ENCODE measurements around the gene SMU1. TPM values are rescaled to one million over a fixed set of nuclear protein-coding genes. Genes with fewer than 3 reads are reported as not detected.

The SMU1 gene
- total RNA-seq, 2 experiments from 2014 or later, result 22.0 to 27.9 TPM

DNA sequence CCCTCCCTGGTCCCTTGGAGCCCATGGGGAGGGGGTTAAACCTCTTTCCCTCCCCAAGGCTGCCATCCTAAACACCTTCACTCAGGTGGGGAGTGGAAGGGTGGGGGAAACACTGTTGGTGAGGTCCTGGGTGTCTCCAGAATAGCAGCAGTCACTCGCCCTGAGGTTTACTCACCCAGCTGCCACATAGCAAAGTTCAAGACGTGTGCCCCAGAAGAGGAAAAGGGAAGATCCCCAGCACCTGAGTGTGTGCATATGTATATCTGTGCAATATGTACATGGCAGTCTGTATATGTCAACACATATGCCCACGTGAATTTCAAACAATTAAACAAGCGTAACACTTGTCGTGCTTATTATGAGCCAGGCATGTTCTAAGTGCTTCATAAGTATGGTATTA, 31.3 kb upstream of the SMU1 start:
- H3K4me1 ChIP-seq (ENCODE audit: insufficient read depth, low read length, poor library complexity, severe bottlenecking), result peaks cover 16% of the 10 kb centered on the region
- H4K20me1 ChIP-seq (ENCODE audit: insufficient read depth, low read length), result no peaks in the 10 kb centered on the region
- no peak overlapping the region for H3K4me2 ChIP-seq (ENCODE audit: low read length)
- H3K9me2 ChIP-seq (ENCODE audit: insufficient read depth, low read length), result no peaks in the 10 kb centered on the region
- CTCF ChIA-PET (ENCODE audit: unreplicated experiment), result no interaction called here
- H3K4me3 ChIP-seq (ENCODE audit: low read depth, low read length, poor library complexity, severe bottlenecking), result no peak overlapping the region
- H3K27ac ChIP-seq (ENCODE audit: low read depth, low read length, poor library complexity, severe bottlenecking), result no peak overlapping the region
- POLR2A ChIA-PET, result interaction anchor here (0.6 kb wide), 1 partner anchor 354 kb away, joined by 7 read pairs; no protein-coding TSS in a partner anchor
- H3K9me3 ChIP-seq (ENCODE audit: low read length), result no peaks in the 10 kb centered on the region
- intact Hi-C loops (cut with micrococcal nuclease; ENCODE audit: unreplicated experiment), result no loop called here
- no peaks in the 10 kb centered on the region for H3K79me2 ChIP-seq (ENCODE audit: insufficient read depth, low read depth, low read length)
- no peak for TF ChIP-seq EZH2phosphoT487 (IDR thresholded peaks at IDR 0.05; ENCODE audit: borderline replicate concordance, low read depth, low read length)
- TF ChIP-seq, protein P1, sequence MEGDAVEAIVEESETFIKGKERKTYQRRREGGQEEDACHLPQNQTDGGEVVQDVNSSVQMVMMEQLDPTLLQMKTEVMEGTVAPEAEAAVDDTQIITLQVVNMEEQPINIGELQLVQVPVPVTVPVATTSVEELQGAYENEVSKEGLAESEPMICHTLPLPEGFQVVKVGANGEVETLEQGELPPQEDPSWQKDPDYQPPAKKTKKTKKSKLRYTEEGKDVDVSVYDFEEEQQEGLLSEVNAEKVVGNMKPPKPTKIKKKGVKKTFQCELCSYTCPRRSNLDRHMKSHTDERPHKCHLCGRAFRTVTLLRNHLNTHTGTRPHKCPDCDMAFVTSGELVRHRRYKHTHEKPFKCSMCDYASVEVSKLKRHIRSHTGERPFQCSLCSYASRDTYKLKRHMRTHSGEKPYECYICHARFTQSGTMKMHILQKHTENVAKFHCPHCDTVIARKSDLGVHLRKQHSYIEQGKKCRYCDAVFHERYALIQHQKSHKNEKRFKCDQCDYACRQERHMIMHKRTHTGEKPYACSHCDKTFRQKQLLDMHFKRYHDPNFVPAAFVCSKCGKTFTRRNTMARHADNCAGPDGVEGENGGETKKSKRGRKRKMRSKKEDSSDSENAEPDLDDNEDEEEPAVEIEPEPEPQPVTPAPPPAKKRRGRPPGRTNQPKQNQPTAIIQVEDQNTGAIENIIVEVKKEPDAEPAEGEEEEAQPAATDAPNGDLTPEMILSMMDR (conservative IDR thresholded peaks at IDR 0.05; ENCODE audit: low read length), result no peak
- DNase-seq (ENCODE audit: low spot score), result no peak
- H2AFZ ChIP-seq (ENCODE audit: low read length), result no peak overlapping the region
- no TSS peak for BruUV-seq (replicated peaks)
- peaks cover 1% of the 10 kb centered on the region; the same call in 1 of the 2 replicates for H3K36me3 ChIP-seq (ENCODE audit: insufficient read depth, low read length)

- POLR2A ChIA-PET, result interaction anchor here (0.6 kb wide), 1 partner anchor 354 kb away, joined by 7 read pairs; no protein-coding TSS in a partner anchor
- no peak overlapping the region for H2AFZ ChIP-seq (ENCODE audit: low read length)
- H3K4me1 ChIP-seq (ENCODE audit: insufficient read depth, low read length, poor library complexity, severe bottlenecking), result peaks cover 16% of the 10 kb centered on the region
- H3K9me2 ChIP-seq (ENCODE audit: insufficient read depth, low read length), result no peaks in the 10 kb centered on the region
- H3K36me3 ChIP-seq (ENCODE audit: insufficient read depth, low read length), result no peaks in the 10 kb centered on the region
- intact Hi-C loops (cut with micrococcal nuclease; ENCODE audit: unreplicated experiment), result no loop called here
- no peak overlapping the region for H3K4me2 ChIP-seq (ENCODE audit: low read length)
- CTCF ChIA-PET (ENCODE audit: unreplicated experiment), result no interaction called here
- H4K20me1 ChIP-seq (ENCODE audit: insufficient read depth, low read length), result no peaks in the 10 kb centered on the region
- no peak overlapping the region for H3K27ac ChIP-seq (ENCODE audit: low read depth, low read length, poor library complexity, severe bottlenecking)
- no peak overlapping the region for H3K4me3 ChIP-seq (ENCODE audit: low read depth, low read length, poor library complexity, severe bottlenecking)
- TF ChIP-seq, protein P1 (conservative IDR thresholded peaks at IDR 0.05; ENCODE audit: low read length), result no peak
- no peak for TF ChIP-seq EZH2phosphoT487 (IDR thresholded peaks at IDR 0.05; ENCODE audit: borderline replicate concordance, low read depth, low read length)
- H3K9me3 ChIP-seq (ENCODE audit: low read length), result no peaks in the 10 kb centered on the region
- no peaks in the 10 kb centered on the region for H3K79me2 ChIP-seq (ENCODE audit: insufficient read depth, low read depth, low read length)
- no TSS peak for BruUV-seq (replicated peaks)
- DNase-seq (ENCODE audit: low spot score), result no peak
Measured at GRCh38 chr9:33106827-33107621, 30.6 kb upstream of the SMU1 start.

- POLR2A ChIA-PET, result no interaction called here
Measured at GRCh38 chr9:33106372-33106771, 29.9 kb upstream of the SMU1 start.

More at GRCh38 chr9:33106372-33106771, 29.9 kb upstream of the SMU1 start:
- no peaks in the 10 kb centered on the region for H3K9me3 ChIP-seq (ENCODE audit: low read length)
- intact Hi-C loops (cut with micrococcal nuclease; ENCODE audit: unreplicated experiment), result no loop called here
- no peak overlapping the region for H3K27ac ChIP-seq (ENCODE audit: low read depth, low read length, poor library complexity, severe bottlenecking)
- H3K79me2 ChIP-seq (ENCODE audit: insufficient read depth, low read depth, low read length), result no peaks in the 10 kb centered on the region
- H3K4me3 ChIP-seq (ENCODE audit: low read depth, low read length, poor library complexity, severe bottlenecking), result no peak overlapping the region
- H3K4me1 ChIP-seq (ENCODE audit: insufficient read depth, low read length, poor library complexity, severe bottlenecking), result peaks cover 16% of the 10 kb centered on the region
- H3K9me2 ChIP-seq (ENCODE audit: insufficient read depth, low read length), result no peaks in the 10 kb centered on the region
- H3K36me3 ChIP-seq (ENCODE audit: insufficient read depth, low read length), result no peaks in the 10 kb centered on the region
- DNase-seq (ENCODE audit: low spot score), result no peak
- H2AFZ ChIP-seq (ENCODE audit: low read length), result no peak overlapping the region
- TF ChIP-seq, protein P1 (conservative IDR thresholded peaks at IDR 0.05; ENCODE audit: low read length), result no peak
- BruUV-seq (replicated peaks), result no TSS peak
- CTCF ChIA-PET (ENCODE audit: unreplicated experiment), result no interaction called here
- no peak overlapping the region for H3K4me2 ChIP-seq (ENCODE audit: low read length)
- H4K20me1 ChIP-seq (ENCODE audit: insufficient read depth, low read length), result no peaks in the 10 kb centered on the region

All from OCI-LY7 (cell line).